Brain microvascular endothelial cell (primary cell): ENCODE data around the gene DHRS7B.

Source experiments
- DNase-seq: peaks from one replicate; pipeline ENCODE4 v3.0.0-alpha.2; 2020
- H3K27ac ChIP-seq: fragments of 250-450 bp; sonication (Bioruptor Pico); 2 replicates; pipeline ENCODE4 v1.5.1; 2020; ENCODE audit warnings: mild to moderate bottlenecking, moderate library complexity
- H3K27me3 ChIP-seq: fragments of 250-450 bp; sonication (Bioruptor Pico); replicated peaks from 2 replicates; pipeline ENCODE4 v1.5.1; 2020; ENCODE audit warnings: mild to moderate bottlenecking
- H3K36me3 ChIP-seq: fragments of 250-450 bp; sonication (Bioruptor Pico); replicated peaks from 2 replicates; pipeline ENCODE4 v1.5.1; 2020; ENCODE audit warnings: mild to moderate bottlenecking
- H3K4me3 ChIP-seq: 2 replicates; pipeline ENCODE4 v1.5.1; 2011; ENCODE audit warnings: low read depth, mild to moderate bottlenecking, control low read depth, low read length, moderate library complexity
- in situ Hi-C: cut with HindIII; loops from 2 replicates; pipeline ENCODE4 v1.10.0; 2017; ENCODE audit warnings: low sequenced_read_pairs, low pct_ligation_motif_present
- TF ChIP-seq, protein P1 (sequence below): IDR thresholded peaks from 2 replicates; pipeline ENCODE4 v1.5.1; 2011; ENCODE audit warnings: low read depth, mild to moderate bottlenecking, moderate library complexity, low read length, control low read depth, inconsistent platforms; ENCODE audit errors: missing control alignments

The DHRS7B gene

DNA sequence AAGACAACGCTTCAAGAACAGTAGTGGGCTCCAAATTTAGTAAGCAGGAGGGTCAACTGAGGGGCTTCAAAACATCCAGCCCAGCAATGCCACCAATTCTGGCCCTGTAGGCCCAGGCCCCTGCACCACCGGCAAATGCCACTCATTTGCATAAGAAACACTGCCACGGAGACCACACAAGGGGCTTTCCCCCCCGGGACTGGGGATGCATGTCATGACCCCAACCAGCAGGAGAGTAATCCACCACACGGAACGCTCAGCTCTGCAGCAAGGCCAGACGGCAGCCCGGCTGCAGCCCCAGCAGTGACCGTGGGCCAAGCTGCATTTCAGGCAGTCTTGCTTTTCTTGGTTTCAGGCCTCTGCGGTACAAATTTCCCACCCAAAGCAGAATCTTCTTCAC lies 73.1 kb downstream of the DHRS7B start:
- no peak overlapping the region for H3K4me3 ChIP-seq
- in situ Hi-C loops: no loop called here
- no peak for DNase-seq
- TF ChIP-seq, protein P1, sequence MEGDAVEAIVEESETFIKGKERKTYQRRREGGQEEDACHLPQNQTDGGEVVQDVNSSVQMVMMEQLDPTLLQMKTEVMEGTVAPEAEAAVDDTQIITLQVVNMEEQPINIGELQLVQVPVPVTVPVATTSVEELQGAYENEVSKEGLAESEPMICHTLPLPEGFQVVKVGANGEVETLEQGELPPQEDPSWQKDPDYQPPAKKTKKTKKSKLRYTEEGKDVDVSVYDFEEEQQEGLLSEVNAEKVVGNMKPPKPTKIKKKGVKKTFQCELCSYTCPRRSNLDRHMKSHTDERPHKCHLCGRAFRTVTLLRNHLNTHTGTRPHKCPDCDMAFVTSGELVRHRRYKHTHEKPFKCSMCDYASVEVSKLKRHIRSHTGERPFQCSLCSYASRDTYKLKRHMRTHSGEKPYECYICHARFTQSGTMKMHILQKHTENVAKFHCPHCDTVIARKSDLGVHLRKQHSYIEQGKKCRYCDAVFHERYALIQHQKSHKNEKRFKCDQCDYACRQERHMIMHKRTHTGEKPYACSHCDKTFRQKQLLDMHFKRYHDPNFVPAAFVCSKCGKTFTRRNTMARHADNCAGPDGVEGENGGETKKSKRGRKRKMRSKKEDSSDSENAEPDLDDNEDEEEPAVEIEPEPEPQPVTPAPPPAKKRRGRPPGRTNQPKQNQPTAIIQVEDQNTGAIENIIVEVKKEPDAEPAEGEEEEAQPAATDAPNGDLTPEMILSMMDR: no peak
- no peaks in the 10 kb centered on the region for H3K27me3 ChIP-seq
- no peak overlapping the region for H3K27ac ChIP-seq
- peaks cover 23% of the 10 kb centered on the region for H3K36me3 ChIP-seq

DNA sequence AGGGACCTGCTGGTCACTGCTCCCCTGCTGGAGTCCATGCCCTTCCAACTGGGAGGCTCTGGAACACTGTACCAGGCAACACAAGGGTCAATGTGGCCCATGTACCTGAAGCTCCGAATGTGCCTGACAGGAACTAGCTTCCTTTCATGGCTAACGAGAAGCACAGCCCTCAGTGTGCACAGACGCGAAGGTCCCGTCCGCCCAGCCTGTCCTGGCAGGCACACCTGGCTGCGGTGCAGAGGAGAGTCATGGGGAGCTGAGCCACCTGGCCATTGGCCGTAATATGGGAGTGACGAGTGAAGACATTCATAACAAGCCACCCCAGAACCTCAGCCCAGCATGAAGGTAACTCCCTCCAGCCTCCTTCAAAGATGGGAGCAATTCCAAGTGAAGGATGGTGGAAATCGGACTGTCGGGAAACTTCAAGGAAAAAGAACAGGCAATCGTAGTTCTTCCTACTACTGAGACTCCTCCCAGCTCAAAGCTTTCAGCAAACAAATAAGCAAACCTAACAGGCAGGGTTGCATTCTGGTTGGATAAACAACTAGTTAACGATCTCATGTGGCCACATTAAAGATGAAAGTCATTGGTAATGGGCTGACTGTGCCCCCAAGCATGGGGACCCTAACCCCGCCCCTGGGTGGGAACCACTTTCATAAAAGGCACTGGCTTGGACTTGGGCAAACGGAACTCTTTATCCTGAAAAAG lies 74.0 kb downstream of the DHRS7B start:
- Histone ChIP-seq H3K4me3 (no peak overlapping the region), H3K27me3 (no peaks in the 10 kb centered on the region), H3K36me3 (peaks cover 23% of the 10 kb centered on the region), H3K27ac (no peak overlapping the region)
- TF ChIP-seq, protein P1: no peak
- in situ Hi-C loops: no loop called here
- no peak for DNase-seq

DNA sequence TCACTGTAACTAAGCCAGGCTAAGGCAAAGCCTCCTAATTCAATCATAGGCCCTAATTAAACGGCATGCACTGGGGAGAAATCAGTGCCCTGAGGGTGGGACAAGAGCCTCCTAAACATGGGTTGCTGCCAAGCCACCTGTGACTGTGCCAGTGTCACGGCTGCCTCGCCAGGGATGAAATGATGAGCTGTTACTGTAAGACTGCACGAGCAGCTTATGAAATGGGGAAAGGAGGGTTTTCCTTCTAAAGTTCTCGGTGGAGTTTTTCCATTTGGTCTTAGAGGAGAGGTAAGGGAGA lies 74.5 kb downstream of the DHRS7B start:
- no peak for DNase-seq
- Histone ChIP-seq H3K4me3 (no peak overlapping the region), H3K27ac (no peak overlapping the region), H3K36me3 (peaks cover 23% of the 10 kb centered on the region), H3K27me3 (no peaks in the 10 kb centered on the region)
- in situ Hi-C loops: no loop called here
- TF ChIP-seq, protein P1: no peak

DNA sequence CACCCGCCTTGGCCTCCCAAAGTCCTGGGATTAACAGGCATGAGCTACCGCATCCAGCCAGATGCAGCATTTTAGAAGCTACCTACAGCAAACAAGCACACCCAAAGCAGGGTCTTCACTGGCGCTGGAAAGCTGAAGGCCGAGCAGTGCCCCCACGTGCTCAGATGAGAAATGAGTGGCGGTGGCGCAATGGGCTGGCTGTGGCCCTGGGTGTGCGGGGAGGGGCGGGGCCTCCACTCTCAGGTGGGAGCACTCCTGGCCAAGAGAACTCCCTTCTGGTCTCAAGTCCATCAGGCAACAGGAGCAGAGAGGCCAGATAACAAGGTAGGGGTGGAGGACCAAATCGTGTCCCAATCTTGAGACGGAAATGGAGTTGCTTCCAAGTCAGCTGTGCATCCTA lies 75.1 kb downstream of the DHRS7B start:
- in situ Hi-C loops: no loop called here
- H3K36me3 ChIP-seq: peaks cover 22% of the 10 kb centered on the region

DNA sequence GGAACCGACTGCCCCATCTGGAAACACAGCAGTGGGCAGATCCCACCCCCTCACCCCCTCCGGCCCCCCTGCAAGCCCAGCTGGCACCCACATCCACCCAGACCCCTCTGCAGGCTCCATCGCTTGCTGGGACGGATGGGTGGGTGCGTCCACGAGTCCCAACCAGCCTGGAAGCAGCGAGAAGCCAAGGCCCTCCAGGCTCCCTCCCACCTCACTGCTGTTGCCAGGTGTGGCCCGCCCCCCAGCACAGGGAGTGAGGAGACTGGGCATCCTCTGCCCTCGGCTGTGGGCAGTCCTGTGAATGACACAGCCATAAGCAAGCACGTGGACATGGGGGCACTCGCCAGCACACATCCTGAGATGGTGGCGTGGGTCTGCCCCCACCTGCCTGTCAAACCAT lies 75.7 kb downstream of the DHRS7B start:
- no peak overlapping the region for H3K4me3 ChIP-seq
- TF ChIP-seq, protein P1: no peak
- no peak for DNase-seq
- H3K27me3 ChIP-seq: no peaks in the 10 kb centered on the region
- H3K36me3 ChIP-seq: peaks cover 17% of the 10 kb centered on the region
- in situ Hi-C loops: no loop called here
- no peak overlapping the region for H3K27ac ChIP-seq

More for the DNA sequence above, 75.1 kb downstream of the DHRS7B start:
- H3K27ac ChIP-seq: no peak overlapping the region
- no peak for DNase-seq
- H3K4me3 ChIP-seq: no peak overlapping the region
- TF ChIP-seq, protein P1: no peak
- H3K27me3 ChIP-seq: no peaks in the 10 kb centered on the region

DNA sequence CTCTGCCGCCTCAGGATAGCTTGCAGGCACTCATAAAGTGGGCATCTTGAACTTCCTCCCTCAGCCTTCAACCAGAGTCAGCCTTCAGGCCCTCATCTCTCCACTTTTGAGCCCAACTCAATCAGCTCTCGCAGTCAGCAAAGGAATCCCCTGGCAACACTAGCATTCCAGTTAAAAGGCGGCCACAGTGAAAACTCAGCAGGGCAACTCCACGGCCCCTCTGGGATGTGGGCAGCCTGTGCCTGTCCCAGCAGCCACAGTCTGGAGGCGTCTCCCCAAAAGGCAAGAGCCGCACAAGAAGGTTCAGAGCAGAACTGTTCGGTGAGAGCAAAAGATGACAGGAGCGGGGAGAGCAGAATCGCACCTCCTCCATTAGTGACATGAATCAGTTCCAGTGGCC lies 78.2 kb downstream of the DHRS7B start:
- in situ Hi-C loops: no loop called here
- DNase-seq: no peak
- TF ChIP-seq, protein P1: no peak
- no peak overlapping the region for H3K4me3 ChIP-seq
- no peak overlapping the region for H3K27ac ChIP-seq
- no peaks in the 10 kb centered on the region for H3K27me3 ChIP-seq
- peaks cover 4% of the 10 kb centered on the region for H3K36me3 ChIP-seq
